NCI-H2196 treated with DMSO at 0.1 percent for 48 hours (cell line): ENCODE measurements around the gene EFCAB10.

Source experiments
- DNase-seq: peaks from one replicate; lab custom pipeline; 2025; ENCODE audit not compliant: unreplicated experiment; lab: John Stamatoyannopoulos, UW

The EFCAB10 gene

GRCh38 chr7:105581066-105581811 is at the start of gene EFCAB10:
Gene EFCAB10, minus strand, starts transcription at chr7:105581493. Its CDS starts 30 bp downstream, at chr7:105581463.
- peak; percentile 88 for DNase-seq

- DNase-seq: no peak
Observed at GRCh38 chr7:105625986-105626385, 44.7 kb upstream of the EFCAB10 start.

- no peak for DNase-seq
Observed at GRCh38 chr7:105623906-105624305, 42.6 kb upstream of the EFCAB10 start.

- no peak for DNase-seq
Observed at GRCh38 chr7:105623378-105623777, 42.1 kb upstream of the EFCAB10 start.

GRCh38 chr7:105622106-105622731 is 40.9 kb upstream of the EFCAB10 start:
- DNase-seq: no peak

GRCh38 chr7:105621617-105622016 is 40.3 kb upstream of the EFCAB10 start:
- no peak for DNase-seq

- no peak for DNase-seq
Observed at GRCh38 chr7:105621176-105621575, 39.9 kb upstream of the EFCAB10 start.

- DNase-seq: no peak
Observed at GRCh38 chr7:105619590-105619989, 38.3 kb upstream of the EFCAB10 start.

- DNase-seq: no peak
Observed at GRCh38 chr7:105618016-105618296, 36.7 kb upstream of the EFCAB10 start.

- peak; percentile 13 for DNase-seq
Observed at GRCh38 chr7:105617280-105618015, 36.2 kb upstream of the EFCAB10 start.

- no peak for DNase-seq
Observed at GRCh38 chr7:105614341-105614840, 33.1 kb upstream of the EFCAB10 start.

- no peak for DNase-seq
Observed at GRCh38 chr7:105613611-105614330, 32.5 kb upstream of the EFCAB10 start.

GRCh38 chr7:105612806-105613205 is 31.5 kb upstream of the EFCAB10 start:
- DNase-seq: no peak

- no peak for DNase-seq
Observed at GRCh38 chr7:105611856-105612775, 30.8 kb upstream of the EFCAB10 start.

GRCh38 chr7:105610165-105610930 is 29.1 kb upstream of the EFCAB10 start:
- no peak for DNase-seq

GRCh38 chr7:105602325-105603305 is 21.3 kb upstream of the EFCAB10 start:
- no peak for DNase-seq

GRCh38 chr7:105600720-105601550 is 19.6 kb upstream of the EFCAB10 start:
- no peak for DNase-seq
